NCI-H146 treated with DMSO at 0.1 percent for 48 hours (cell line): ENCODE data around the gene WDR90.
"Not testable (repeated sequence)": the region's sequence is repeated elsewhere in the genome, so short reads cannot be mapped to it uniquely, and the experiment has no call there.

Experiments
- DNase-seq: peaks from one replicate; lab custom pipeline; 2025; ENCODE audit not compliant: unreplicated experiment; lab: John Stamatoyannopoulos, UW

WDR90 gene

GRCh38 chr16:684961-685696, 36.0 kb downstream of the WDR90 start:
- DNase-seq: no peak

DNA sequence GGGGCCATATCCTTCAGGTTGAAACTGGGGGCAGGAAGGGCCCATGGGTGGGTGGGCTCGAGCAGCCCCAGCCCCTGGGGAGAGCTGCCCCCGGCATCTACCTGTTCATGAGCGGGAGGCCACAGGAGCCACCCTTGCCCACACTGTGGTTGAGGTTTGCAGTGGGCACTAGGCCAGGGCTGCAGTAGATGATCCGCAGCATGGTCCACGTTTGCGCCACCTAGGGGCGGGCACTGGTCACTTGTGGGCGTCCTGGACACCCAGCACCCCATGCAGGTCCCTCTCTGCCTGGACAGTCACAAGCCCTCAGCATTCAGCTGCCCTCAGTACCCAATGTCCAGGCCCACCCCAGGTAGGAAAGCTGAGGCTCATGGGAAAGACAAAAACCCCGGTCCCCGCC, 36.8 kb downstream of the WDR90 start:
- no peak for DNase-seq

GRCh38 chr16:686459-687260, 37.5 kb downstream of the WDR90 start:
- DNase-seq: no peak

GRCh38 chr16:687499-687898, 38.3 kb downstream of the WDR90 start:
- DNase-seq: no peak

GRCh38 chr16:689175-689897, 40.2 kb downstream of the WDR90 start:
- DNase-seq: no peak

GRCh38 chr16:691242-691641, 42.1 kb downstream of the WDR90 start:
- not testable (repeated sequence) for DNase-seq

DNA sequence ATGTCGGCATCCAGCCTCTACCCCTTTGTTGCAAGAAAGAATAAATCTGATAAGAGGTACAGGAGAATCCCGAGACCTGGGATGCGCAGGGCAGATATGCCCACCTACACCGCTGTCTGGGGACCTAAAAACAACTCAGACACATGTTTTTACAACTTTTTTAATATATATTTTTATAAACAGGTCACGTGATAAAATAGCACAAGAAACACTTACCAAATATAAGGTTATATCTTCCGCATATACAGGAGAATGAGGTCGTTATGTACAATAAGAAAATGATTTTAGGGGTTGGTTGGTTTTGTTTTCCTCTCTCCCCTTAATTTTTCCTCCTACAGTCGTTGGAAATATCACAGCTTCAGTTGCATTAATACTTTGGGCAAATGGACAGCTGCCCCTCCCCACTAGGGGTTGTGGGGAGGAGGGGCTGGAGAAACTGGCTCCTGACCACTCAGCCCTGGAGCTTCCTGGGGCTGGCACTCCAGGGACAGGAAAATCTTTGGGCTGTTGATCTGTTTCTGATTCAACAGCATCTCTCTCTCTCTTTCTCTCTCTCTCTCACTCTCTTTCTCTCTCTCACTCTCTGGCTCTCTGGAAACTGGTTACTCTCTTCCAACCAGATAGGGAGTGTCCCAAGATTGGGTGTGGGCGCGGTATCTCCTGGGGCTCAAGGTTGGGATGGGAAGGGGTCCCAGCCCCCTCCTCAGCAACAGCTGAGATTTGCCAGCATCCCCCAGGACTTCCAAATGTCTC, 43.4 kb downstream of the WDR90 start:
- DNase-seq: no peak

GRCh38 chr16:693364-693763, 44.2 kb downstream of the WDR90 start:
- DNase-seq: no peak

- DNase-seq: no peak
Measured at GRCh38 chr16:693766-694165, 44.6 kb downstream of the WDR90 start.

DNA sequence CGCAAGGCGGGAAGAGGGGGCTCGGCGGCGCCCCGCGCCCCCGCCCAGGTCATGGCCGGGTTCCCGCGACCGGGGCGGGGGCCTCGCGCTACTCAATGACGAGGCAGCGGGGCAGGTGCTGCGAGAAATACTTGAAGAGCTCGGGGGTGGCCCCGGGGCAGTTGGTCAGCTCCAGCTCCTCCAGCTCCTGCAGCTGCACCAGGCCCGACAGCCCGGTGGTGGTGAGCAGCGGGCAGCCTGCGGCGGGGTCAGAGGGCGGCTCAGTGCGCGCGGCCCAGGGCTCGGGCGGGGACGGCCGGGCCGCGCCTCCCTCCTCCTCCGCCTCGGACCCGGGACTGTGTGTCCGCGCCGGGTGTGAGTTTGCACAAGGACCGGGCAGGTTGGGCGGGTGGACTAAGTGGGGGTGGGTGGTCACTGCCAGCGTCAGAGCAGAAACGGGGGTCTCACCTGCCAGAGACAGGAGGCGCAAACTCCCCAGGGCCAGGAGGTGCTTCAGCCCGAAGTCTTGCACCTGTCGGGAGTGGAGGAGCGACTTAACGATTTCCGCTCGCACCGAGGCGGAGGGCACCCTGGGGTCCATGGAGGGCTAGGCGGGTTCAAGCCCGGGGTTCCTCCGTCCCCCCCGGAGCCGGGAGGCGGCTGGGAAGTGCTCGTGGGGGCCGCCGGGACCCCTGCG, 45.2 kb downstream of the WDR90 start:
- DNase-seq: no peak

GRCh38 chr16:694863-695354, 45.7 kb downstream of the WDR90 start:
- no peak for DNase-seq

GRCh38 chr16:695355-696089, 46.4 kb downstream of the WDR90 start:
- DNase-seq: no peak

GRCh38 chr16:698911-699671, 49.9 kb downstream of the WDR90 start:
- no peak for DNase-seq

DNA sequence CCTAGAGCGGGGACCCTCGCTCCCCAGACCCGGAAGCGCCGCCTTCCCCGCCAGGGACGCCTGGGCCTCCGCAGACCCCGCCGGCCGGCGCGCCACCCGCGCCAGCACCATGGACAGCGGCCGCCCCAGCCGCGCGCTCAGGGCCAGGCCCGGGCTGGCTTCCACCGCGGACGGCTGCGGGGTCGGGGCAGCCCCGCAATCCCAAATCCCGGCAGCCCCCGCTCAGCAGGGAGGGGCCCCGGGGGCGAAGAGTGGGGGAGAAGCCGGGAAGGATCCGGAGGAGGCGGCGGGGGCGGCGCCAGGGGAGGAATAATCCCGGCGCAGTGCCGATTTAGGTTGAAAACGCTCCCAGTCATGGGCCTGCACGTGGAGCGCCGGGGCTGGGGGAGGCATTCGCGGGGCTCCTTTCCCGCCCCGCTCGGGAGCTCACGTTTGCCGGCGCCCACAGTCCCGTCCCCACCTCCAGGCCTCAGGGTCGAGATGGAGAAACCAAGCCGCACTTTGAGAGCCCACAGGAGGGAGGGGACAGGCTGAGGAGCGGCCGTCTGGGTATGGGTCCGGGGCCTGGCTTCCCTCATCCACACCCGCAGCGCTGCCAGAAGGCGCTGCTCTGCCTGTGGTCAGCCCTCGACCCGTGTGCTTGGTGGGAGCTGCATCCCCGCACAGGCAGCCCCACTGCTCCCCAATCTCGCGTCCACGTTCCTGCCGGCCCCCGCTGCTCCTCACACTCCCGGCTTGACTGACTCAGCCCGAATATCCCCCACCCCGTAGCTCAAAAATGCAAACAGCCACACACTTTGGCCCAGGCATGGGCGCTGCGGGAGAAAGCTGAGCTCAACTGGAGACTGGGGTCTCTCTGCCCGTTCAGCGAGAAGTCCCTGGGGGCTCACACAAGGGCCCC, 51.8 kb downstream of the WDR90 start:
- DNase-seq: no peak

DNA sequence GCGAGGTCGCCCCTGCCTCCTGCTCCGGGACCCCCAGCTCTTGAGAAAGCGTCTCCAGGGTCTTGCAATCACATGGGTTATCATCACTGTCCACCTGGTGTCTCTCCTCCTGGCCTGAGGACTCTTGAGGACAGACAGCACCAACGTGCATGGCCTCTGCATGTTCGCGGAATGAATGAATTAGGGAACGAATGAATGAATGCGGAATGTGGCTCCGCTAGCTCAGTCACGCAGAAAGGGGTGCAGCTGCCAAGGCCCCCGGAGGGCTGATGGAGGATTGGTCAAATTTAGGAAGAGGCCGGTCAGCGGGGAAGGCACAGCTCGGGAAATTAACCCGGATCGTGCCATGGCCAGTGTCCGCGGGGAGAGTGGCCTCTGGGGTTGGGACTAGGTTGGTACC, 53.2 kb downstream of the WDR90 start:
- DNase-seq: no peak

DNA sequence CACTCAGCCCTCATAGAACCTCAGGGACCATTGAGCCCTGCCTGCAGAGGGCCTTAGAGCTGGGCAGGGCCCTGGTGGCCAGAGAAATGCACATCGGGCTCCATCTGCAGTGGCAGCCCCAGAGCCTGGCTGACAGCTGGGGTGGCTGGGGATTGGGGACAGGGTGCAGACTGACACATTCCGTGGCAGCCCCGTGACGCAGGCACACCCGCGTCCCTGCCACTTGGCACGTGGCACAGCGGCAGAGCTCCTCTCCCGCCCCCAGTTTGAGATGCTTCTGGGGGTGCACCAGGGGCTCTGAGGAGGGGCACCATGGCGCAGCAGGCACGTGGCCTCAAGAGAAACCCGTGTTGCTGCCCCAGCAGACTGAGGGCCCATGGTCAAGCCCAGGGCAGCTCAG, 54.2 kb downstream of the WDR90 start:
- DNase-seq: no peak

- no peak for DNase-seq
Measured at GRCh38 chr16:704047-704446, 54.9 kb downstream of the WDR90 start.
